A549 (cell line): ENCODE data around the gene MRPL27. TPM values are rescaled to one million over a fixed set of nuclear protein-coding genes. Genes with fewer than 3 reads are reported as not detected.

Source experiments
- ATAC-seq, 2 experiments: fragments of 200-7000 bp in 1 of 2; fragments of >200 bp in 1 of 2; cut with Nextera tagmentation in 1 of 2; cut with Tn5 transposase in 1 of 2; 3 replicates each; pipeline versions ENCODE4 v1.8.0 to v1.9.1; 2018 to 2020; ENCODE audit warnings: mild to moderate bottlenecking in 1 of 2, moderate library complexity in 1 of 2
- CTCF ChIA-PET: fragments of 300-600 bp; sonication (Branson Sonifier 250); formaldehyde crosslinking; extraction: SDS; loops from one replicate; lab custom pipeline; 2021; ENCODE audit warnings: antibody characterized with exemption, inconsistent platforms; lab: Yijun Ruan, JAX
- POLR2A ChIA-PET: fragments of 350-600 bp; formaldehyde crosslinking; extraction: SDS; loops from one replicate; lab custom pipeline; 2021; ENCODE audit warnings: antibody characterized with exemption, inconsistent platforms; lab: Yijun Ruan, JAX
- DNase-seq, 2 experiments: peaks; one replicate each; pipeline versions ENCODE4 v3.0.0 to v3.0.0-alpha.2; 2011 to 2016; ENCODE audit warnings: low read depth in 1 of 2, low spot score in 1 of 2
- FAIRE-seq: peaks from 2 replicates; lab custom pipeline; 2011; peaks lifted over from hg19 to GRCh38; lab: Jason Lieb, UNC
- H3K27ac ChIP-seq, 2 experiments: fragments of >200 bp; sonication (Bioruptor Twin); formaldehyde crosslinking; 3 replicates each; pipeline ENCODE4 v1.5.1; 2016 to 2017
- H3K4me1 ChIP-seq: fragments of >200 bp; sonication (Bioruptor Twin); formaldehyde crosslinking; 3 replicates; pipeline ENCODE4 v1.6.1; 2016
- H3K4me2 ChIP-seq: fragments of >200 bp; sonication (Bioruptor Twin); formaldehyde crosslinking; 3 replicates; pipeline ENCODE4 v1.6.1; 2016
- H3K4me3 ChIP-seq: fragments of >200 bp; sonication (Bioruptor Twin); formaldehyde crosslinking; 3 replicates; pipeline ENCODE4 v1.5.1; 2016
- H3K9me3 ChIP-seq: fragments of >200 bp; sonication (Bioruptor Twin); formaldehyde crosslinking; 3 replicates; pipeline ENCODE4 v1.6.1; 2016
- ATOH8 ChIP-seq: fragments of 250-450 bp; sonication (Bioruptor Pico); IDR thresholded peaks from 2 replicates; pipeline ENCODE4 v1.5.0; 2020; ENCODE audit warnings: low read depth, mild to moderate bottlenecking, moderate library complexity
- CHD2 ChIP-seq: fragments of 150-350 bp; IDR thresholded peaks from 2 replicates; pipeline ENCODE4 v1.6.1; 2014; ENCODE audit warnings: low read length; ENCODE audit not compliant: partially characterized antibody
- E2F6 ChIP-seq: IDR thresholded peaks from 2 replicates; pipeline ENCODE4 v1.6.1; 2012; ENCODE audit warnings: low read depth, borderline replicate concordance
- ELK1 ChIP-seq: fragments of 150-350 bp; IDR thresholded peaks from 2 replicates; pipeline ENCODE4 v1.6.1; 2014; ENCODE audit warnings: low read depth, mild to moderate bottlenecking, low read length
- FOSB ChIP-seq: fragments of 250-450 bp; sonication (Bioruptor Pico); IDR thresholded peaks from 2 replicates; pipeline ENCODE4 v1.5.0; 2020; ENCODE audit warnings: mild to moderate bottlenecking, moderate library complexity
- FOSL2 ChIP-seq, 2 experiments: fragments of 450-650 bp in 1 of 2; fragments of >200 bp in 1 of 2; sonication (Bioruptor Twin) in 1 of 2; formaldehyde crosslinking; IDR thresholded peaks; 2 replicates each; pipeline versions ENCODE4 v1.5.0 to v1.6.1; 2016 to 2020; ENCODE audit warnings: mild to moderate bottlenecking in 1 of 2, moderate library complexity in 1 of 2
- GATA3 ChIP-seq: IDR thresholded peaks from 2 replicates; pipeline ENCODE4 v1.6.1; 2012; ENCODE audit warnings: borderline replicate concordance
- HES2 ChIP-seq: fragments of >200 bp; sonication (Bioruptor Twin); formaldehyde crosslinking; IDR thresholded peaks from 2 replicates; pipeline ENCODE4 v1.6.1; 2016
- HOXA7 ChIP-seq: fragments of 250-450 bp; sonication (Bioruptor Pico); IDR thresholded peaks from 2 replicates; pipeline ENCODE4 v1.5.0; 2020; ENCODE audit warnings: mild to moderate bottlenecking, moderate library complexity
- JUN ChIP-seq, 2 experiments: fragments of >200 bp; sonication (Bioruptor Twin); formaldehyde crosslinking; IDR thresholded peaks; 2 replicates in 1 of 2; 3 replicates in 1 of 2; pipeline ENCODE4 v1.6.1; 2016 to 2017
- JUNB ChIP-seq: fragments of >200 bp; sonication (Bioruptor Twin); formaldehyde crosslinking; IDR thresholded peaks from 2 replicates; pipeline ENCODE4 v1.6.1; 2016
- KDM1A ChIP-seq: fragments of 200-600 bp; sonication (generic); IDR thresholded peaks from 2 replicates; pipeline ENCODE4 v1.6.1; 2016; ENCODE audit warnings: low read depth, mild to moderate bottlenecking
- KDM5A ChIP-seq: fragments of 200-600 bp; sonication (generic); IDR thresholded peaks from 2 replicates; pipeline ENCODE4 v1.6.1; 2016; ENCODE audit warnings: antibody characterized with exemption, mild to moderate bottlenecking
- MAFK ChIP-seq: fragments of 450-650 bp; IDR thresholded peaks from 2 replicates; pipeline ENCODE4 v1.6.1; 2014; ENCODE audit not compliant: partially characterized antibody
- PHF8 ChIP-seq: fragments of 200-600 bp; sonication (generic); IDR thresholded peaks from 2 replicates; pipeline ENCODE4 v1.6.1; 2016; ENCODE audit warnings: low read depth, mild to moderate bottlenecking, antibody characterized with exemption, moderate library complexity, borderline replicate concordance
- POLR2A ChIP-seq: IDR thresholded peaks from 2 replicates; pipeline ENCODE4 v1.6.1; 2012; ENCODE audit warnings: mild to moderate bottlenecking, low read length
- RAD21 ChIP-seq, 2 experiments: fragments of >200 bp in 1 of 2; sonication (Bioruptor Twin) in 1 of 2; formaldehyde crosslinking in 1 of 2; IDR thresholded peaks in 1 of 2; conservative IDR thresholded peaks in 1 of 2; 2 replicates in 1 of 2; 3 replicates in 1 of 2; pipeline ENCODE4 v1.6.1; 2012 to 2018; ENCODE audit warnings: inconsistent platforms in 1 of 2
- RARB ChIP-seq: fragments of 250-450 bp; sonication (Bioruptor Pico); IDR thresholded peaks from 2 replicates; pipeline ENCODE4 v1.8.0; 2021; ENCODE audit warnings: mild to moderate bottlenecking, moderate library complexity
- RCOR1 ChIP-seq: fragments of 150-350 bp; IDR thresholded peaks from 2 replicates; pipeline ENCODE4 v1.6.1; 2014; ENCODE audit warnings: antibody characterized with exemption, low read length, low read depth
- RFX5 ChIP-seq: fragments of 450-650 bp; IDR thresholded peaks from 2 replicates; pipeline ENCODE4 v1.7.1; 2014; ENCODE audit warnings: antibody characterized with exemption, mild to moderate bottlenecking, moderate library complexity
- SMC3 ChIP-seq: fragments of >200 bp; sonication (Bioruptor Twin); formaldehyde crosslinking; IDR thresholded peaks from 3 replicates; pipeline ENCODE4 v1.6.1; 2018; ENCODE audit warnings: inconsistent platforms
- TFCP2L1 ChIP-seq: fragments of 250-450 bp; sonication (Bioruptor Pico); IDR thresholded peaks from 2 replicates; pipeline ENCODE4 v1.5.0; 2021; ENCODE audit warnings: mild to moderate bottlenecking
- USF2 ChIP-seq: fragments of 450-650 bp; IDR thresholded peaks from 2 replicates; pipeline ENCODE4 v1.6.1; 2014; ENCODE audit warnings: antibody characterized with exemption
- WGBS: methylation state at CpG from one replicate; pipeline ENCODE4 v1.1.6; 2017; ENCODE audit errors: missing lambda C conversion rate; 5-methylcytosine and 5-hydroxymethylcytosine counted together
- polyA plus RNA-seq, 4 experiments: library from polyadenylated mRNA; depleted of rRNA in 3 of 4; stranded (reverse); fragments of >200 nt; fragmentation: RNase III in 1 of 4; extraction: RNeasy Plus Mini Kit Qiagen cat#74134 plus additional on column Dnase treatment in 1 of 4; gene quantifications; 2 replicates in 3 of 4; 3 replicates in 1 of 4; pipeline ENCODE4 v1.2.3, GENCODE V29; 2011 to 2017

The MRPL27 gene
- polyA plus RNA-seq, 2 of the 4 experiments (the other 2 are of a cell fraction) = 149 to 155 TPM

- no peak overlapping the region for H3K4me3 ChIP-seq
- POLR2A ChIA-PET = interaction anchor here (0.6 kb wide), 1 partner anchor 11 kb away, joined by 4 read pairs; no protein-coding TSS in a partner anchor
- CTCF ChIA-PET = interaction anchor here (0.6 to 6.5 kb wide), 2 partner anchors 17 to 23 kb away, joined by 4 to 42 read pairs; partner anchors contain the start of gene LRRC59
- FAIRE-seq (no peak), ATAC-seq (no peak), DNase-seq (no peak)
- H3K27ac ChIP-seq = no peak overlapping the region
- no peaks in the 10 kb centered on the region for H3K4me1 ChIP-seq
- WGBS = 54% methylated on average over 3 of the region's 3 CpGs
- no peaks in the 10 kb centered on the region for H3K9me3 ChIP-seq
- no peak overlapping the region for H3K4me2 ChIP-seq
- TF ChIP-seq CHD2 (no peak), FOSL2 (IDR thresholded peaks at IDR 0.05) (no peak), FOSL2 (CRISPR knock-in tag; IDR thresholded peaks at IDR 0.05) (no peak), ELK1 (no peak), RFX5 (no peak), RAD21 (conservative IDR thresholded peaks at IDR 0.05 in 1 of 2, IDR thresholded peaks at IDR 0.05 in 1 of 2) (no peak), FOSB (no peak), POLR2A (no peak), USF2 (no peak)
- TF ChIP-seq, all 56 proteins: peak for 0
These were observed 41.8 kb upstream of the MRPL27 start for GRCh38 chr17:50414808-50415207.

- POLR2A ChIA-PET = no interaction called here
- Histone ChIP-seq H3K27ac (no peak overlapping the region), H3K4me3 (no peak overlapping the region), H3K4me2 (no peak overlapping the region), H3K9me3 (no peaks in the 10 kb centered on the region), H3K4me1 (no peaks in the 10 kb centered on the region)
- no peak for FAIRE-seq
- no peak for ATAC-seq
- 76% methylated on average over 4 of the region's 4 CpGs for WGBS
- DNase-seq = no peak
- TF ChIP-seq TFCP2L1 (no peak), SMC3 (no peak), KDM1A (no peak)
- CTCF ChIA-PET = interaction anchor here (0.7 to 6.5 kb wide), 3 partner anchors 15 to 51 kb away, joined by 3 to 42 read pairs (median 4); partner anchors contain the start of gene LRRC59
These were observed 39.3 kb upstream of the MRPL27 start for GRCh38 chr17:50412188-50412732.

- TF ChIP-seq JUN (IDR thresholded peaks at IDR 0.05) = no peak
- no peak for TF ChIP-seq KDM5A
- TF ChIP-seq POLR2A = no peak
- TF ChIP-seq RCOR1 = no peak
- TF ChIP-seq PHF8 = no peak
- no peak for TF ChIP-seq USF2
- no peak for TF ChIP-seq MAFK
- TF ChIP-seq ATOH8 = no peak
- TF ChIP-seq RARB = no peak
- TF ChIP-seq JUNB = no peak
- TF ChIP-seq E2F6 = no peak
- TF ChIP-seq FOSB = no peak
- TF ChIP-seq RAD21 (conservative IDR thresholded peaks at IDR 0.05 in 1 of 2, IDR thresholded peaks at IDR 0.05 in 1 of 2) = no peak
- TF ChIP-seq HES2 = no peak
- TF ChIP-seq ELK1 = no peak
- TF ChIP-seq GATA3 = no peak
- no peak for TF ChIP-seq HOXA7 (CRISPR knock-in tag)
- TF ChIP-seq, all 56 proteins: peak for 0
- H3K9me3 ChIP-seq = no peaks in the 10 kb centered on the region
- no peak overlapping the region for H3K27ac ChIP-seq
- no peak overlapping the region for H3K4me2 ChIP-seq
- DNase-seq = no peak
- 47% methylated on average over 4 of the region's 4 CpGs for WGBS
- no peak for FAIRE-seq
- ChIA-PET POLR2A (interaction anchor here (3.3 kb wide), 1 partner anchor 11 kb away, joined by 9 read pairs; the partner anchor contains the start of gene LRRC59), CTCF (interaction anchor here (6.0 kb wide), 1 partner anchor 10 kb away, joined by 59 read pairs; the partner anchor contains the start of gene LRRC59)
- H3K4me1 ChIP-seq = no peaks in the 10 kb centered on the region
- H3K4me3 ChIP-seq = no peak overlapping the region
- ATAC-seq = no peak
These were observed 34.9 kb upstream of the MRPL27 start for GRCh38 chr17:50407921-50408320.
